ENCODE results near the gene OR56B4.

- TF ChIP-seq CTCF (IDR thresholded peaks at IDR 0.05) (no peak), POLR2A (IDR thresholded peaks at IDR 0.05) (no peak)
Observed at GRCh38 chr11:6129011-6129410, 21.5 kb downstream of the OR56B4 start.

Measured in esophagus squamous epithelium (tissue), 4 donors.